GOT3 (cell line): Measurements from ENCODE around the gene UGT1A10.

Experiments
- DNase-seq: peaks from one replicate; lab custom pipeline; 2025; ENCODE audit warnings: mixed read lengths; lab: John Stamatoyannopoulos, UW

The UGT1A10 gene

DNA sequence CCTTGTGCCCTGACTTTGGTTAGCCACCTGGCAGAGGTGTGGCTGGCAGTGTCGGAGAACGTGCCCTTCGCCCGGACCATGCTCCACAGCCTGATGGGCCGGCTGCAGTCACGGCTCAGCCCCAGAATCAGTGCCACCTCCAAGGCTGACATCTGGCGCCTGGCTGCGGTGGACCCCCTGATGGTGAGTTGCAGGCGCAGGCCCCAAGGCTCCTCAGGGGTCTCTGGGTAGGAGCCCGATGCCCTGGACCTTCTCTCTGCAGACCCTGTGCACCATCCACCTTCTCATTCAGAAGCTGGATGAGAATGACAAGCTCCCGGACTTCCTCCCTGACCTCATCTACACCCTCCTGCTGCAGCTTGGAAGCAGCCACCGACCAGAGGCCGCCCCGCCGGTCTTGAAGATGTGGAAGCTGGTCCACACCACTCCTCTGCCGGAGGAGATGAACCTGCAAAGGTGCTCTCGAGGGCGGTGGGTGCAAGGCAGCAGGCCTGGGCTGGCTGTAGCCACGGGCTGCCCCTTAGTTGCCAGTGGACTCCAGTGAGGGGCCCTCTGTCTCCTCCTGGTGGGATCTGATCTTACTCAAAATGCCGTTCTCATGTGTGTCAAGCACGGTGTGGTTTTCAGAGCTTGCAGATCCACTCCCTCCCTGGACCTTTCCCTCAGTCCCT, 186.0 kb downstream of the UGT1A10 start:
- DNase-seq = no peak
